ENCODE data around the gene ITSN2.

DNA sequence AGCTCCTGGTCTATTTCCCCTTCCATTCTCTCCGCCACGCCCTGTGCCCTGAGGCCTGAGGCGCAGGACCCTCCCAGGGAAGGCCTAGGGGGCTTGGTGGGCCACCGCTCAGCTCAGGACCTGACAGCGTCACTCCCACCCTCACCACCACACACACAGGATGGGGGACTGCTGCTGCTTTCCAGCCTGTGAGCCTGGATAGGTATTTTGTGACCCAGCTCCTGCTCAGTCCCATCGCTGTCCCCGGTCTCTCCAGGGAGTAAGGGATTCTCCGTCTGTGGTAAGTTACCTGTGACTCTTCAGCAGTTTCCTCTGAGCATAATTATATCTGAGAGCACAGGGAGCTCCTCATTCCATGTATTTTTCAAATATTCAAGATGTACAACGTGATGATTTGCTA lies 169.2 kb downstream of the ITSN2 start:
- TF ChIP-seq, protein P1, sequence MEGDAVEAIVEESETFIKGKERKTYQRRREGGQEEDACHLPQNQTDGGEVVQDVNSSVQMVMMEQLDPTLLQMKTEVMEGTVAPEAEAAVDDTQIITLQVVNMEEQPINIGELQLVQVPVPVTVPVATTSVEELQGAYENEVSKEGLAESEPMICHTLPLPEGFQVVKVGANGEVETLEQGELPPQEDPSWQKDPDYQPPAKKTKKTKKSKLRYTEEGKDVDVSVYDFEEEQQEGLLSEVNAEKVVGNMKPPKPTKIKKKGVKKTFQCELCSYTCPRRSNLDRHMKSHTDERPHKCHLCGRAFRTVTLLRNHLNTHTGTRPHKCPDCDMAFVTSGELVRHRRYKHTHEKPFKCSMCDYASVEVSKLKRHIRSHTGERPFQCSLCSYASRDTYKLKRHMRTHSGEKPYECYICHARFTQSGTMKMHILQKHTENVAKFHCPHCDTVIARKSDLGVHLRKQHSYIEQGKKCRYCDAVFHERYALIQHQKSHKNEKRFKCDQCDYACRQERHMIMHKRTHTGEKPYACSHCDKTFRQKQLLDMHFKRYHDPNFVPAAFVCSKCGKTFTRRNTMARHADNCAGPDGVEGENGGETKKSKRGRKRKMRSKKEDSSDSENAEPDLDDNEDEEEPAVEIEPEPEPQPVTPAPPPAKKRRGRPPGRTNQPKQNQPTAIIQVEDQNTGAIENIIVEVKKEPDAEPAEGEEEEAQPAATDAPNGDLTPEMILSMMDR (IDR thresholded peaks at IDR 0.05) = no peak
- no peak for TF ChIP-seq SP1 (CRISPR knock-in tag; conservative IDR thresholded peaks at IDR 0.05)
- TF ChIP-seq TEAD4 (CRISPR knock-in tag; IDR thresholded peaks at IDR 0.05) = no peak
- TF ChIP-seq, protein P2, sequence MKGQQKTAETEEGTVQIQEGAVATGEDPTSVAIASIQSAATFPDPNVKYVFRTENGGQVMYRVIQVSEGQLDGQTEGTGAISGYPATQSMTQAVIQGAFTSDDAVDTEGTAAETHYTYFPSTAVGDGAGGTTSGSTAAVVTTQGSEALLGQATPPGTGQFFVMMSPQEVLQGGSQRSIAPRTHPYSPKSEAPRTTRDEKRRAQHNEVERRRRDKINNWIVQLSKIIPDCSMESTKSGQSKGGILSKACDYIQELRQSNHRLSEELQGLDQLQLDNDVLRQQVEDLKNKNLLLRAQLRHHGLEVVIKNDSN (CRISPR knock-in tag; IDR thresholded peaks at IDR 0.05) = no peak
- TF ChIP-seq, protein P3, sequence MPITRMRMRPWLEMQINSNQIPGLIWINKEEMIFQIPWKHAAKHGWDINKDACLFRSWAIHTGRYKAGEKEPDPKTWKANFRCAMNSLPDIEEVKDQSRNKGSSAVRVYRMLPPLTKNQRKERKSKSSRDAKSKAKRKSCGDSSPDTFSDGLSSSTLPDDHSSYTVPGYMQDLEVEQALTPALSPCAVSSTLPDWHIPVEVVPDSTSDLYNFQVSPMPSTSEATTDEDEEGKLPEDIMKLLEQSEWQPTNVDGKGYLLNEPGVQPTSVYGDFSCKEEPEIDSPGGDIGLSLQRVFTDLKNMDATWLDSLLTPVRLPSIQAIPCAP (CRISPR knock-in tag; IDR thresholded peaks at IDR 0.05) = no peak
- no peak for TF ChIP-seq KAT7 (CRISPR knock-in tag; IDR thresholded peaks at IDR 0.05; ENCODE audit: borderline replicate concordance)

Measured in WTC11 (cell line).